Measurements from ENCODE around the gene AGPAT2. TPM values are rescaled to one million over a fixed set of nuclear protein-coding genes. Genes with fewer than 3 reads are reported as not detected.

AGPAT2 gene
- total and polyA plus RNA-seq, 2 of the 4 experiments (the other 2 are of a cell fraction): 16.1 to 39.5 TPM

DNA sequence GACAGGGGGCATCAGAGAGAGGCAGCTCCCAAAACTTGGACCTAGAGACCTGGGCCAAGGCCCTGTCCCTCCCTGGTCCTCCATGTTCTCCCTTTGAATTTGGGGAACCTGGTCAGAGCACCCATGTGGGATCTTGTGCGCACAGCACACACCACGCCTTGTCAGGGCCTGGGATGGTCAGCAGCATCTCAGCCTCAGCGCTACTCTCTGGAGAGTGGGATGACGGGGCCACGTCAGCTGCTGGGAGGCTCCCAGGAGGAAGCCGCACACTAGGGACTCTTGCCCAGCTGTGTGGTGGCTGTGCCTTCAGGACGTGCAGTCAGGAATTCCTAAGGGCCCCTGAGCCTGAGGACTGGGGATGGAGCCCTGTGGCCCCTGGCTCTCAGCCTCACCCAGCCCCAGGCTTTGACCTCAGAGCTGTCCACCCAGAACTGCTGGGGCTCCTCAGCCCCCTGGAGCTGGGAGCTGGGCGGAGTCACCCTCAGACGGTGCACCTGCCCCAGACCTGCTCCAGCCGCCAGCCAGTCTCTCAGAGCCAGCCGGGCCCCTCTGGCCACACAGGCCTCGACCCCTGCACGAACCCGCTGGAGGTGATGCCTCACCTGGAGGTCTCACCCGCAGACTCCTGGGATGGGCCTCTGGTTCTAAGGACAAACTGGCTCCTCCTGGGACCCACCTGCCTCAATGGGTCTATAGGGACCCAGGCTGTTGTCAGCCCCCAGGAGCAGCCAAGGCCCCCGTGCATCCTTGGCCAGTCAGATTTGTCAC is 62.9 kb downstream of the AGPAT2 start:
- WGBS, 2 experiments (ENCODE audit: extremely low coverage in 2 of 2, insufficient read length in 1 of 2): 88% methylated on average over 14 of the region's 16 CpGs; no CpG with 5 or more reads in 1 of the 2 experiments
- H3K4me1 ChIP-seq (ENCODE audit: control insufficient read depth, insufficient read depth, low read length): peaks cover 12% of the 10 kb centered on the region; the same call in 1 of the 2 replicates
- dilution Hi-C loops (cut with HindIII; ENCODE audit: low sequenced_read_pairs, unreplicated experiment): no loop called here
- no peak overlapping the region for H3K56ac ChIP-seq (ENCODE audit: extremely low read depth, insufficient read depth, low read length)
- no peak overlapping the region for H4K8ac ChIP-seq (ENCODE audit: low read depth in 2 of 2, low read length in 2 of 2)
- in situ Hi-C loops (cut with MboI; ENCODE audit: low sequenced_read_pairs): no loop called here
- peak overlapping the region; percentile 27; the same call in 1 of the 2 replicates for H3K4ac ChIP-seq (ENCODE audit: low read depth, low read length)
- no peak overlapping the region for H3K4me2 ChIP-seq (ENCODE audit: low read depth, low read length)
- H3K79me1 ChIP-seq (ENCODE audit: low read depth in 1 of 2, low read length in 2 of 2): no peaks in the 10 kb centered on the region
- ATAC-seq (ENCODE audit: low read depth): no peak
- H2BK5ac ChIP-seq (ENCODE audit: low read depth, low read length, poor library complexity, severe bottlenecking): no peak overlapping the region
- no TSS peak for BruUV-seq (replicated peaks)
- no peak overlapping the region for H3K18ac ChIP-seq (ENCODE audit: low read depth, low read length)
- H3K27ac ChIP-seq (ENCODE audit: insufficient read depth, low read length): no peak overlapping the region
- no peak overlapping the region for H3K9ac ChIP-seq (ENCODE audit: low read depth, low read length)
- H3K4me3 ChIP-seq (ENCODE audit: insufficient read depth, low read depth, low read length): no peak overlapping the region
- H3K9me1 ChIP-seq (ENCODE audit: insufficient read depth, low read length): no peaks in the 10 kb centered on the region
- intact Hi-C loops (cut with micrococcal nuclease): loop anchor here (2.0 kb wide), 1 partner anchor 80 kb away; no protein-coding TSS in a partner anchor
- H3K27me3 ChIP-seq (ENCODE audit: control insufficient read depth, insufficient read depth, low read length): no peaks in the 10 kb centered on the region; the same call in 1 of the 2 replicates
- H2BK15ac ChIP-seq (ENCODE audit: low read depth, low read length): no peak overlapping the region
- H2AK5ac ChIP-seq (ENCODE audit: low read depth, low read length): no peak overlapping the region; the same call in 1 of the 2 replicates
- H3K36me3 ChIP-seq (ENCODE audit: control insufficient read depth, insufficient read depth, low read length): no peaks in the 10 kb centered on the region
- no peak overlapping the region for H2AFZ ChIP-seq (replicated peaks; ENCODE audit: low read length, poor library complexity)
- no peaks in the 10 kb centered on the region for H4K20me1 ChIP-seq (ENCODE audit: insufficient read depth, low read length)
- no peak for DNase-seq
- no peak overlapping the region for H4K91ac ChIP-seq (ENCODE audit: insufficient read depth, low read depth, low read length)
- H3K23ac ChIP-seq (ENCODE audit: low read depth, low read length): no peak overlapping the region
- no peak overlapping the region for H4K5ac ChIP-seq (ENCODE audit: low read depth, low read length)
- ChIA-PET POLR2A (ENCODE audit: unreplicated experiment) (no interaction called here), CTCF (interaction anchor here (0.6 to 2.2 kb wide), 4 partner anchors 126 to 378 kb away, joined by 3 to 16 read pairs (median 4); no protein-coding TSS in a partner anchor)
- no peaks in the 10 kb centered on the region for H3K9me3 ChIP-seq (ENCODE audit: control insufficient read depth, insufficient read depth, low read length)
- H2BK20ac ChIP-seq (ENCODE audit: low read depth, low read length): 0 out of 2 replicates have a peak overlapping the region, but pooled peaks have one; percentile 7
- H3K14ac ChIP-seq (replicated peaks; ENCODE audit: low read depth, low read length): no peak overlapping the region
- peak overlapping the region; percentile 78 for H2AK9ac ChIP-seq (replicated peaks; ENCODE audit: low read depth, low read length, poor library complexity)
- no peak overlapping the region for H2BK120ac ChIP-seq (ENCODE audit: low read depth, low read length)
- TF ChIP-seq RFX5 (IDR thresholded peaks at IDR 0.05; ENCODE audit: low read depth, low read length) (no peak), BHLHE40 (IDR thresholded peaks at IDR 0.05; ENCODE audit: low read depth, low read length) (no peak), MAZ (IDR thresholded peaks at IDR 0.05; ENCODE audit: borderline replicate concordance, low read depth, low read length) (no peak), RCOR1 (IDR thresholded peaks at IDR 0.05; ENCODE audit: insufficient replicate concordance, low read length) (no peak), ELK1 (IDR thresholded peaks at IDR 0.05; ENCODE audit: borderline replicate concordance, low read depth, low read length) (no peak), MXI1 (IDR thresholded peaks at IDR 0.05; ENCODE audit: borderline replicate concordance, low read depth, low read length) (no peak), FOS (IDR thresholded peaks at IDR 0.05; ENCODE audit: low read depth, low read length) (no peak), MAFK (IDR thresholded peaks at IDR 0.05; ENCODE audit: low read depth, low read length) (no peak), CEBPB (IDR thresholded peaks at IDR 0.05; ENCODE audit: low read depth, low read length) (no peak), RAD21 (IDR thresholded peaks at IDR 0.05; ENCODE audit: low read length) (no peak), POLR2A (IDR thresholded peaks at IDR 0.05; ENCODE audit: low read depth, low read length) (no peak), NFE2L2 (IDR thresholded peaks at IDR 0.05; ENCODE audit: low read depth, low read length) (no peak), USF2 (IDR thresholded peaks at IDR 0.05; ENCODE audit: low read depth, low read length) (no peak), CHD1 (IDR thresholded peaks at IDR 0.05; ENCODE audit: low read depth, low read length) (no peak)
- TF ChIP-seq, protein P1, sequence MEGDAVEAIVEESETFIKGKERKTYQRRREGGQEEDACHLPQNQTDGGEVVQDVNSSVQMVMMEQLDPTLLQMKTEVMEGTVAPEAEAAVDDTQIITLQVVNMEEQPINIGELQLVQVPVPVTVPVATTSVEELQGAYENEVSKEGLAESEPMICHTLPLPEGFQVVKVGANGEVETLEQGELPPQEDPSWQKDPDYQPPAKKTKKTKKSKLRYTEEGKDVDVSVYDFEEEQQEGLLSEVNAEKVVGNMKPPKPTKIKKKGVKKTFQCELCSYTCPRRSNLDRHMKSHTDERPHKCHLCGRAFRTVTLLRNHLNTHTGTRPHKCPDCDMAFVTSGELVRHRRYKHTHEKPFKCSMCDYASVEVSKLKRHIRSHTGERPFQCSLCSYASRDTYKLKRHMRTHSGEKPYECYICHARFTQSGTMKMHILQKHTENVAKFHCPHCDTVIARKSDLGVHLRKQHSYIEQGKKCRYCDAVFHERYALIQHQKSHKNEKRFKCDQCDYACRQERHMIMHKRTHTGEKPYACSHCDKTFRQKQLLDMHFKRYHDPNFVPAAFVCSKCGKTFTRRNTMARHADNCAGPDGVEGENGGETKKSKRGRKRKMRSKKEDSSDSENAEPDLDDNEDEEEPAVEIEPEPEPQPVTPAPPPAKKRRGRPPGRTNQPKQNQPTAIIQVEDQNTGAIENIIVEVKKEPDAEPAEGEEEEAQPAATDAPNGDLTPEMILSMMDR (conservative IDR thresholded peaks at IDR 0.05; ENCODE audit: low read depth, low read length): no peak

All from IMR-90 (cell line).